ENCODE measurements around the gene SLC17A9. TPM values are rescaled to one million over a fixed set of nuclear protein-coding genes. Genes with fewer than 3 reads are reported as not detected.

The SLC17A9 gene
- total and polyA plus RNA-seq, 10 of the 15 experiments (the other 5 are each of a cell fraction or from before 2014, with no cell fraction given) = 0.72 to 74.1 (median 29.4) TPM

DNA sequence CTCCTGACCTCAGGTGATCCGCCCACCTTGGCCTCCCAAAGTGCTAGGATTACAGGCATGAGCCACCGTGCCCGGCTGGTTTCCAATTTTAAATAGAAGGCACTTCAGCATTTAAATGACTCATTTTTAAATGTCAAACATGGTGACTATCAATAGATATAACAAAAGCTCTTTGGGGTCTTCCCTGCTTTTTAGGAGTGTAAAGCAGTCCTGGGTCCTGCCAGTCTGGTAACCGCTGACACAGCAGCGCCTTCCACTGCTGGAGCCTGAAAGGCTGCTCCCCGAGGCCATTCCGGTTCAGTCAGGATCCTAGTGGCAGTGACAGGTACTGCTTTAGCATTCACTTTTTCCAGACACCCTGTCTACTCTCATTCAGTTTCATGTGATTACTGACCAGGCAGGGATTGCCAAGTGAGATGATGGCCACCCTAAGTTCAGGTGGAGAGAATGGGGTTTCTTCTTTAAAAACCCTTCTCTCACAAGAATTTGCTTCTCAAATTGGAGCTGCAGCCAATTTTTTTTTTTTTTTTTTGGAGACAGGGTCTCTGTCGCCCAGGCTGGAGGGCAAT, 31.3 kb upstream of the SLC17A9 start (continued):
- TF ChIP-seq NFYB (IDR thresholded peaks at IDR 0.05; ENCODE audit: insufficient read depth, low read depth, low read length) (no peak), NR2C2 (IDR thresholded peaks at IDR 0.05; ENCODE audit: borderline replicate concordance, control insufficient read depth, insufficient read length, low read depth) (no peak), ASH2L (IDR thresholded peaks at IDR 0.05; ENCODE audit: borderline replicate concordance, low read depth) (no peak), PAX8 (IDR thresholded peaks at IDR 0.05) (no peak), PKNOX1 (IDR thresholded peaks at IDR 0.05) (peak; percentile 40; the same call in 1 of the 2 replicates), EED (IDR thresholded peaks at IDR 0.05; ENCODE audit: low read depth) (no peak), HDAC2 (IDR thresholded peaks at IDR 0.05) (no peak), ZNF687 (IDR thresholded peaks at IDR 0.05) (no peak), NRF1 (conservative IDR thresholded peaks at IDR 0.05; ENCODE audit: low read depth, low read length) (no peak), CEBPB (IDR thresholded peaks at IDR 0.05; ENCODE audit: borderline replicate concordance in 1 of 2, low read depth in 2 of 2, low read length in 2 of 2) (no peak), SMC3 (IDR thresholded peaks at IDR 0.05; ENCODE audit: borderline replicate concordance, low read length) (no peak), ZSCAN29 (IDR thresholded peaks at IDR 0.05) (no peak), ESRRA (IDR thresholded peaks at IDR 0.05; ENCODE audit: low read length) (no peak), NR2C1 (IDR thresholded peaks at IDR 0.05) (no peak), RAD21 (IDR thresholded peaks at IDR 0.05; ENCODE audit: insufficient read depth, low read depth, low read length) (0 out of 2 replicates have a peak, but pooled peaks have one; percentile 26), ZBTB33 (IDR thresholded peaks at IDR 0.05) (peak; percentile 93), PML (IDR thresholded peaks at IDR 0.05; ENCODE audit: low read length) (no peak), BRCA1 (IDR thresholded peaks at IDR 0.05; ENCODE audit: low read depth, low read length) (no peak), KAT2A (conservative IDR thresholded peaks at IDR 0.05; ENCODE audit: control insufficient read depth, low read depth, low read length) (no peak), MXI1 (IDR thresholded peaks at IDR 0.05; ENCODE audit: low read depth, low read length) (no peak), HDGF (IDR thresholded peaks at IDR 0.05) (no peak), SIN3A (IDR thresholded peaks at IDR 0.05; ENCODE audit: low read depth, low read length) (no peak)
- TF ChIP-seq, protein P1, sequence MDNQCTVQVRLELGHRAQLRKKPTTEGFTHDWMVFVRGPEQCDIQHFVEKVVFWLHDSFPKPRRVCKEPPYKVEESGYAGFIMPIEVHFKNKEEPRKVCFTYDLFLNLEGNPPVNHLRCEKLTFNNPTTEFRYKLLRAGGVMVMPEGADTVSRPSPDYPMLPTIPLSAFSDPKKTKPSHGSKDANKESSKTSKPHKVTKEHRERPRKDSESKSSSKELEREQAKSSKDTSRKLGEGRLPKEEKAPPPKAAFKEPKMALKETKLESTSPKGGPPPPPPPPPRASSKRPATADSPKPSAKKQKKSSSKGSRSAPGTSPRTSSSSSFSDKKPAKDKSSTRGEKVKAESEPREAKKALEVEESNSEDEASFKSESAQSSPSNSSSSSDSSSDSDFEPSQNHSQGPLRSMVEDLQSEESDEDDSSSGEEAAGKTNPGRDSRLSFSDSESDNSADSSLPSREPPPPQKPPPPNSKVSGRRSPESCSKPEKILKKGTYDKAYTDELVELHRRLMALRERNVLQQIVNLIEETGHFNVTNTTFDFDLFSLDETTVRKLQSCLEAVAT (IDR thresholded peaks at IDR 0.05) = peak; percentile 62; the same call in 1 of the 2 replicates
- TF ChIP-seq, protein P2, sequence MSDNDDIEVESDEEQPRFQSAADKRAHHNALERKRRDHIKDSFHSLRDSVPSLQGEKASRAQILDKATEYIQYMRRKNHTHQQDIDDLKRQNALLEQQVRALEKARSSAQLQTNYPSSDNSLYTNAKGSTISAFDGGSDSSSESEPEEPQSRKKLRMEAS (IDR thresholded peaks at IDR 0.05; ENCODE audit: low read depth, low read length) = no peak
